Astrocyte (in vitro differentiated cells and primary cell): ENCODE results near the gene SLC26A6. TPM values are rescaled to one million over a fixed set of nuclear protein-coding genes. Genes with fewer than 3 reads are reported as not detected.

Source experiments
- DNase-seq: peaks from one replicate; pipeline ENCODE4 v3.0.0-alpha.2; 2010; ENCODE audit warnings: low read depth
- FAIRE-seq: peaks from 2 replicates; lab custom pipeline; 2011; peaks lifted over from hg19 to GRCh38; lab: Jason Lieb, UNC
- H2AFZ ChIP-seq: 2 replicates; pipeline ENCODE4 v1.6.0; 2012; ENCODE audit warnings: low read depth, low read length, inconsistent platforms
- H3K27ac ChIP-seq: 2 replicates; pipeline ENCODE4 v1.5.1; 2011; ENCODE audit warnings: low read depth, low read length, inconsistent platforms
- H3K27me3 ChIP-seq: 2 replicates; pipeline ENCODE4 v1.6.0; 2011; ENCODE audit warnings: low read length, inconsistent platforms; ENCODE audit not compliant: insufficient read depth
- H3K36me3 ChIP-seq: 2 replicates; pipeline ENCODE4 v1.5.1; 2011; ENCODE audit warnings: low read length, inconsistent platforms; ENCODE audit not compliant: insufficient read depth
- H3K4me1 ChIP-seq: 2 replicates; pipeline ENCODE4 v1.5.1; 2011; ENCODE audit warnings: low read length, inconsistent platforms; ENCODE audit not compliant: insufficient read depth
- H3K4me2 ChIP-seq: 2 replicates; pipeline ENCODE4 v1.6.0; 2012; ENCODE audit warnings: low read length, inconsistent platforms
- H3K4me3 ChIP-seq: 2 replicates; pipeline ENCODE4 v1.5.1; 2011; ENCODE audit warnings: low read depth, mild to moderate bottlenecking, low read length, inconsistent platforms; ENCODE audit not compliant: insufficient read depth
- H3K79me2 ChIP-seq: 2 replicates; pipeline ENCODE4 v1.6.0; 2012; ENCODE audit warnings: mild to moderate bottlenecking, low read length, inconsistent platforms; ENCODE audit not compliant: insufficient read depth
- H3K9ac ChIP-seq: 2 replicates; pipeline ENCODE4 v1.6.0; 2012; ENCODE audit warnings: mild to moderate bottlenecking, low read length, inconsistent platforms
- H3K9me3 ChIP-seq: 2 replicates; pipeline ENCODE4 v1.5.1; 2012; ENCODE audit warnings: low read depth, mild to moderate bottlenecking, low read length, inconsistent platforms; ENCODE audit not compliant: insufficient read depth
- H4K20me1 ChIP-seq: 2 replicates; pipeline ENCODE4 v1.6.0; 2012; ENCODE audit warnings: low read length, inconsistent platforms; ENCODE audit not compliant: insufficient read depth
- H3K27ac Mint-ChIP-seq: one replicate; pipeline ENCODE4 v1.8.0; 2021; ENCODE audit warnings: mild to moderate bottlenecking, mixed read lengths; ENCODE audit not compliant: unreplicated experiment
- H3K27me3 Mint-ChIP-seq: one replicate; pipeline ENCODE4 v1.8.0; 2021; ENCODE audit warnings: low read depth, mixed read lengths; ENCODE audit not compliant: unreplicated experiment
- H3K36me3 Mint-ChIP-seq: one replicate; pipeline ENCODE4 v1.8.0; 2021; ENCODE audit warnings: low read depth, mixed read lengths; ENCODE audit not compliant: unreplicated experiment
- H3K4me1 Mint-ChIP-seq: one replicate; pipeline ENCODE4 v1.8.0; 2021; ENCODE audit warnings: low read depth, mixed read lengths; ENCODE audit not compliant: unreplicated experiment
- H3K4me3 Mint-ChIP-seq: one replicate; pipeline ENCODE4 v1.8.0; 2021; ENCODE audit warnings: mild to moderate bottlenecking, moderate library complexity, mixed read lengths; ENCODE audit not compliant: unreplicated experiment
- H3K9me3 Mint-ChIP-seq: one replicate; pipeline ENCODE4 v1.8.0; 2021; ENCODE audit warnings: mild to moderate bottlenecking, mixed read lengths; ENCODE audit not compliant: unreplicated experiment
- CTCF ChIP-seq: IDR thresholded peaks from 2 replicates; pipeline ENCODE4 v1.5.1; 2011; ENCODE audit warnings: low read depth, mild to moderate bottlenecking, inconsistent platforms, low read length, moderate library complexity; ENCODE audit not compliant: insufficient read depth
- EZH2 ChIP-seq: IDR thresholded peaks from 2 replicates; pipeline ENCODE4 v1.6.1; 2012; ENCODE audit warnings: mild to moderate bottlenecking, low read length, inconsistent platforms; ENCODE audit not compliant: insufficient read depth
- total RNA-seq: library from RNA; stranded (reverse); gene quantifications from 2 replicates; pipeline ENCODE4 v1.2.1, GENCODE V29; 2021

SLC26A6 gene
- total RNA-seq, 1 donor from 2014 or later: 32.0 TPM

- Mint-ChIP-seq H3K27me3 (no peaks in the 10 kb centered on the region), H3K9me3 (no peaks in the 10 kb centered on the region), H3K4me1 (no peaks in the 10 kb centered on the region), H3K36me3 (peaks cover 54% of the 10 kb centered on the region), H3K4me3 (no peak overlapping the region), H3K27ac (no peak overlapping the region)
- H3K9me3 ChIP-seq: no peaks in the 10 kb centered on the region
- H3K9ac ChIP-seq: no peak overlapping the region
- FAIRE-seq: no peak
- no peak overlapping the region for H3K4me3 ChIP-seq
- H4K20me1 ChIP-seq: peaks cover 22% of the 10 kb centered on the region
- H3K27ac ChIP-seq: no peak overlapping the region
- no peak for DNase-seq
- H3K36me3 ChIP-seq: peaks cover 6% of the 10 kb centered on the region
- no peak overlapping the region for H2AFZ ChIP-seq
- H3K4me1 ChIP-seq: no peaks in the 10 kb centered on the region
- H3K4me2 ChIP-seq: no peak overlapping the region
- TF ChIP-seq EZH2 (no peak), CTCF (no peak)
- no peaks in the 10 kb centered on the region for H3K27me3 ChIP-seq
- H3K79me2 ChIP-seq: peaks cover 6% of the 10 kb centered on the region
Observed at GRCh38 chr3:48628277-48629017, 6.8 kb downstream of the SLC26A6 start.

- no peak overlapping the region for H3K27ac Mint-ChIP-seq
Observed at GRCh38 chr3:48625600-48625999, 9.7 kb downstream of the SLC26A6 start.

More at GRCh38 chr3:48625600-48625999, 9.7 kb downstream of the SLC26A6 start:
- no peak overlapping the region for H3K4me2 ChIP-seq
- no peaks in the 10 kb centered on the region for H3K27me3 ChIP-seq
- no peaks in the 10 kb centered on the region for H3K9me3 Mint-ChIP-seq
- no peak overlapping the region for H3K27ac ChIP-seq
- no peaks in the 10 kb centered on the region for H3K27me3 Mint-ChIP-seq
- H3K9me3 ChIP-seq: no peaks in the 10 kb centered on the region
- H3K79me2 ChIP-seq: no peaks in the 10 kb centered on the region
- TF ChIP-seq CTCF (no peak), EZH2 (no peak)
- no peaks in the 10 kb centered on the region for H3K4me1 ChIP-seq
- no peak overlapping the region for H3K4me3 ChIP-seq
- H3K9ac ChIP-seq: no peak overlapping the region
- peaks cover 6% of the 10 kb centered on the region for H3K36me3 ChIP-seq
- H3K4me3 Mint-ChIP-seq: no peak overlapping the region
- peaks cover 48% of the 10 kb centered on the region for H3K36me3 Mint-ChIP-seq
- FAIRE-seq (no peak), DNase-seq (no peak)
- no peaks in the 10 kb centered on the region for H3K4me1 Mint-ChIP-seq
- H4K20me1 ChIP-seq: no peaks in the 10 kb centered on the region
- H2AFZ ChIP-seq: no peak overlapping the region
